Eye (tissue), 1 donor: Measurements from ENCODE around the gene ASAH2.
"Not testable (repeated sequence)": the region's sequence is repeated elsewhere in the genome, so short reads cannot be mapped to it uniquely, and the experiment has no call there.

ENCODE experiments used
- DNase-seq: peaks from one replicate; pipeline ENCODE4 v3.0.0-alpha.2; 2015

ASAH2 gene

GRCh38 chr10:50250096-50250854 lies 1.0 kb downstream of the ASAH2 start:
- DNase-seq = no peak

- no peak for DNase-seq
These were observed 2.7 kb downstream of the ASAH2 start for GRCh38 chr10:50248598-50248997.

GRCh38 chr10:50248062-50248461 lies 3.3 kb downstream of the ASAH2 start:
- DNase-seq = no peak

GRCh38 chr10:50244201-50244600 lies 7.1 kb downstream of the ASAH2 start:
- DNase-seq = no peak

GRCh38 chr10:50242777-50243176 lies 8.5 kb downstream of the ASAH2 start:
- no peak for DNase-seq

GRCh38 chr10:50241478-50241877 lies 9.8 kb downstream of the ASAH2 start:
- DNase-seq = not testable (repeated sequence)

- no peak for DNase-seq
These were observed 16.8 kb downstream of the ASAH2 start for GRCh38 chr10:50234486-50234885.

- no peak for DNase-seq
These were observed 19.1 kb downstream of the ASAH2 start for GRCh38 chr10:50232261-50232639.

- no peak for DNase-seq
These were observed 19.6 kb downstream of the ASAH2 start for GRCh38 chr10:50231515-50232260.

GRCh38 chr10:50229460-50229859 lies 21.9 kb downstream of the ASAH2 start:
- DNase-seq = no peak

- DNase-seq = no peak
These were observed 22.6 kb downstream of the ASAH2 start for GRCh38 chr10:50228672-50229071.

- DNase-seq = no peak
These were observed 24.7 kb downstream of the ASAH2 start for GRCh38 chr10:50226610-50227009.

GRCh38 chr10:50224330-50224952 lies 26.9 kb downstream of the ASAH2 start:
- peak; percentile 72 for DNase-seq

- no peak for DNase-seq
These were observed 29.1 kb downstream of the ASAH2 start for GRCh38 chr10:50222199-50222598.

- DNase-seq = no peak
These were observed 29.8 kb downstream of the ASAH2 start for GRCh38 chr10:50221470-50221869.

- no peak for DNase-seq
These were observed 31.7 kb downstream of the ASAH2 start for GRCh38 chr10:50219646-50220045.

GRCh38 chr10:50219200-50219599 lies 32.1 kb downstream of the ASAH2 start:
- DNase-seq = no peak

- DNase-seq = no peak
These were observed 34.4 kb downstream of the ASAH2 start for GRCh38 chr10:50216894-50217293.

- DNase-seq = no peak
These were observed 34.9 kb downstream of the ASAH2 start for GRCh38 chr10:50216418-50216817.

GRCh38 chr10:50211670-50212069 lies 39.6 kb downstream of the ASAH2 start:
- peak; percentile 57 for DNase-seq

- DNase-seq = no peak
These were observed 40.4 kb downstream of the ASAH2 start for GRCh38 chr10:50210876-50211275.
